AG04449 (cell line): Measurements from ENCODE around the gene EMC10.
A peak's percentile ranks its signal among the peaks of the same experiment; 100 is the strongest.

ENCODE experiments used
- CTCF ChIA-PET: fragments of 350-600 bp; formaldehyde crosslinking; extraction: SDS; loops from one replicate; lab custom pipeline; 2021; ENCODE audit warnings: antibody characterized with exemption; lab: Yijun Ruan, JAX
- POLR2A ChIA-PET: fragments of 400-600, 350-600 bp; formaldehyde crosslinking; extraction: SDS; loops from one replicate; lab custom pipeline; 2020; ENCODE audit warnings: antibody characterized with exemption, inconsistent platforms; lab: Yijun Ruan, JAX
- DNase-seq: peaks from one replicate; pipeline ENCODE4 v3.0.0-alpha.2; 2010; ENCODE audit warnings: low read depth, low spot score
- H3K4me3 ChIP-seq: 2 replicates; pipeline ENCODE4 v1.5.1; 2011; ENCODE audit warnings: low read depth, mild to moderate bottlenecking, control low read depth, low read length
- TF ChIP-seq, protein P1 (sequence below): IDR thresholded peaks from one replicate; pipeline ENCODE4 v1.5.1; 2011; ENCODE audit warnings: mild to moderate bottlenecking, moderate library complexity, low read length, control low read depth, inconsistent platforms; ENCODE audit not compliant: insufficient read depth; ENCODE audit errors: missing control alignments

EMC10 gene

GRCh38 chr19:50462970-50463369 lies 13.3 kb upstream of the EMC10 start:
- ChIA-PET CTCF (interaction anchor here (0.7 to 7.4 kb wide), 10 partner anchors 11 to 321 kb away, joined by 3 to 132 read pairs (median 3); partner anchors contain the start of genes NAPSA and NR1H2), POLR2A (no interaction called here)
- TF ChIP-seq, protein P1, sequence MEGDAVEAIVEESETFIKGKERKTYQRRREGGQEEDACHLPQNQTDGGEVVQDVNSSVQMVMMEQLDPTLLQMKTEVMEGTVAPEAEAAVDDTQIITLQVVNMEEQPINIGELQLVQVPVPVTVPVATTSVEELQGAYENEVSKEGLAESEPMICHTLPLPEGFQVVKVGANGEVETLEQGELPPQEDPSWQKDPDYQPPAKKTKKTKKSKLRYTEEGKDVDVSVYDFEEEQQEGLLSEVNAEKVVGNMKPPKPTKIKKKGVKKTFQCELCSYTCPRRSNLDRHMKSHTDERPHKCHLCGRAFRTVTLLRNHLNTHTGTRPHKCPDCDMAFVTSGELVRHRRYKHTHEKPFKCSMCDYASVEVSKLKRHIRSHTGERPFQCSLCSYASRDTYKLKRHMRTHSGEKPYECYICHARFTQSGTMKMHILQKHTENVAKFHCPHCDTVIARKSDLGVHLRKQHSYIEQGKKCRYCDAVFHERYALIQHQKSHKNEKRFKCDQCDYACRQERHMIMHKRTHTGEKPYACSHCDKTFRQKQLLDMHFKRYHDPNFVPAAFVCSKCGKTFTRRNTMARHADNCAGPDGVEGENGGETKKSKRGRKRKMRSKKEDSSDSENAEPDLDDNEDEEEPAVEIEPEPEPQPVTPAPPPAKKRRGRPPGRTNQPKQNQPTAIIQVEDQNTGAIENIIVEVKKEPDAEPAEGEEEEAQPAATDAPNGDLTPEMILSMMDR = no peak
- H3K4me3 ChIP-seq = no peak overlapping the region
- no peak for DNase-seq

DNA sequence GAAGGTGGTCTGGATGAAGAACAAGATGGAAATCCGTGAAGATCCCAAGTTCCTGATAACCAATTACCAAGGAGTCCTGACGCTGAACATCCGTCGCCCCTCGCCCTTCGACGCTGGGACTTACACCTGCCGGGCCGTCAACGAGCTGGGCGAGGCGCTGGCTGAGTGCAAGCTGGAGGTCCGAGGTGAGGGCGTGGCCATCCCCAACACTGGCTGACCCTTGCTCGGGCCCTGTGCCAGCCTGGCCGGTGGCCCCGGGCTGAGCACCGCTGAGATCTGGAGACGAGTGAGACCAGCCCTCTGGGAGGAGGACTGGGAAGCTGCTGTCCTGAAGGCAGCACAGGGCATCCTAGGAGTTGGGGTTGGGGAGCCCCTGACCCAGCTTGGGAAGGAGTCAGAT lies 12.0 kb upstream of the EMC10 start:
- ChIA-PET POLR2A (no interaction called here), CTCF (interaction anchor here (1.1 to 7.4 kb wide), 4 partner anchors 9 to 107 kb away, joined by 3 to 132 read pairs (median 46); partner anchors contain the start of gene NAPSA)
- TF ChIP-seq, protein P1 = no peak
- DNase-seq = no peak
- H3K4me3 ChIP-seq = no peak overlapping the region

- TF ChIP-seq, protein P1 = no peak
- CTCF ChIA-PET = interaction anchor here (0.5 to 7.4 kb wide), 4 partner anchors 10 to 304 kb away, joined by 3 to 132 read pairs (median 4); partner anchors contain the start of gene NAPSA
- DNase-seq = no peak
Measured at GRCh38 chr19:50465000-50465399, 11.3 kb upstream of the EMC10 start.

DNA sequence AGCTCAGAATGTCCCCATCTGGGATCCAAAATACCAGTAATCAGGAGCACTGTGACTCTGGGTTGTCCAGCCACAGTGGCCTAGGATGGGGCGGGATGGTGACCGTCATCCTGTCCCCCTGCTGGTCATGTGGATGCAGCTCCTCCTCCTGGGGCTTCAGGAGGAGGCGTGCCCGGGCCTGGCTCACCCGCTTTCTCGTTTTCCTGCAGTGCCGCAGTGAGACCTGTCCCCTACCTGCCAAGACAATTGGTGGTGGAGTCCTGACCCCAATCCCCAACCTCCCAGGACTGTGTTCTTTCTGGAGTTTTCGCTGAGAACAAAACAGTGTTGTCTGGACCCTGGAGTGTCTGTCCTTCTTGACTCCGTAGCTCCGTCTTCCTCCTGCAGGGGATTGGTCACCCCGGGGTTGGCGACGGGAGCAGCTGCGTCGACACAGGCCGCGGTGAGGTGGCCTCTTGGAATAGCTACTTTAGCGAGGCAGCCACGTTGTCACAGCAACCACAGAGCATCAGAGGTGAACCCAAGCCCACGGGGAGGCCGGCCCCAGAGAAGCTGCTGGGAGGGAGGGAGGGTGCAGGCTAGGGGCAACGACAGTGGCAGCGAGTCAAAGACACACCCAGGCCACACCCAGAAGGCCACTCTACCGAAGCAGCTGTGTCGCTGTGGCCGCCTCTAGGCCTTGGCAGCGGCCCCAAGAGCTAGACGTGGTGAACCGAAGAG lies 10.2 kb upstream of the EMC10 start:
- CTCF ChIA-PET = interaction anchor here (0.6 to 7.4 kb wide), 6 partner anchors 9 to 246 kb away, joined by 3 to 132 read pairs (median 4); partner anchors contain the start of gene NAPSA

More at GRCh38 chr19:50465000-50465399, 11.3 kb upstream of the EMC10 start:
- no peak overlapping the region for H3K4me3 ChIP-seq
- POLR2A ChIA-PET = no interaction called here

GRCh38 chr19:50466706-50467039 lies 9.6 kb upstream of the EMC10 start:
- DNase-seq = no peak
- TF ChIP-seq, protein P1 = no peak
- ChIA-PET CTCF (interaction anchor here (1.4 to 7.4 kb wide), 4 partner anchors 8 to 109 kb away, joined by 3 to 132 read pairs (median 8); partner anchors contain the start of gene NAPSA), POLR2A (no interaction called here)
- H3K4me3 ChIP-seq = no peak overlapping the region

More for the DNA sequence above, 10.2 kb upstream of the EMC10 start:
- no peak overlapping the region for H3K4me3 ChIP-seq
- DNase-seq = no peak
- POLR2A ChIA-PET = no interaction called here
- TF ChIP-seq, protein P1 = peak; percentile 40

DNA sequence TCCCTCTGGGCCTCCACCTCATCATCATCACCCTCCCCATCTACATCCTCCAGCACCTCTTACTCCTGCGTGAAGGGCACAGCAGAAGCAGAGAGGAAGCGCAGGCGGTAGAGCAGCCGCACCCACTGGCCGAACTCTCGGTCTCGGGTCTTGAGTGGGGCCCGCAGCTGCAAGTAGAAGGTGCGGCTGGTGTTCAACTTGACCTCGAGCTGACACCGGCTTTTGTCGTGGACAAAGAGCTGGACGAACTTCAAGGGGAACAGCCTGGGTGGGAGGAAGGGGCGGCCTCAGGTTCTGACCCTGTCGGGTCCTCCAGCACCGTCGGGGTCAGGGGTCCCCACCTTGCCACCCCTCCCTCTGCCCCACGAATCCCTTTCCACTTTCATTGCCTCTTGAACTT lies 8.7 kb upstream of the EMC10 start:
- no peak overlapping the region for H3K4me3 ChIP-seq
- TF ChIP-seq, protein P1 = no peak
- POLR2A ChIA-PET = no interaction called here
- no peak for DNase-seq
- CTCF ChIA-PET = interaction anchor here (1.3 kb wide), 1 partner anchor 99 kb away, joined by 5 read pairs; no protein-coding TSS in a partner anchor
